Gastrocnemius medialis (tissue), 4 donors: Measurements from ENCODE around the gene CXADR.

Experiments used
- CTCF ChIP-seq, 5 experiments: fragments of 450-650 bp in 3 of 5; fragments of 200-600 bp in 2 of 5; sonication (generic) in 2 of 5; IDR thresholded peaks in 4 of 5; conservative IDR thresholded peaks in 1 of 5; 1 replicate in 4 of 5; 2 replicates in 1 of 5; pipeline ENCODE4 v1.5.1; 2016 to 2019; ENCODE audit warnings: antibody characterized with exemption in 5 of 5, mild to moderate bottlenecking in 3 of 5, moderate library complexity in 3 of 5
- POLR2A ChIP-seq, 2 donors: fragments of 450-650 bp; IDR thresholded peaks; one replicate each; pipeline ENCODE4 v1.6.1; 2017; ENCODE audit warnings: antibody characterized with exemption in 2 of 2, mild to moderate bottlenecking in 2 of 2, moderate library complexity in 2 of 2

- no peak for TF ChIP-seq CTCF (IDR thresholded peaks at IDR 0.05 in 4 of 5, conservative IDR thresholded peaks at IDR 0.05 in 1 of 5)
- TF ChIP-seq POLR2A (IDR thresholded peaks at IDR 0.05), result no peak
Measured at GRCh38 chr21:17539323-17539722, 26.5 kb downstream of the CXADR start.
